GM10847 (cell line): Measurements from ENCODE around the gene XIRP2.

ENCODE experiments used
- POLR2A ChIP-seq: IDR thresholded peaks from 2 replicates; pipeline ENCODE4 v1.6.1; 2011; ENCODE audit not compliant: insufficient read length; ENCODE audit errors: extremely low read depth

Gene XIRP2

GRCh38 chr2:166972002-166972401, 83.7 kb downstream of the XIRP2 start:
- TF ChIP-seq POLR2A, result no peak

- no peak for TF ChIP-seq POLR2A
Measured at GRCh38 chr2:166972418-166972817, 84.1 kb downstream of the XIRP2 start.

- TF ChIP-seq POLR2A, result no peak
Measured at GRCh38 chr2:166984188-166984587, 95.9 kb downstream of the XIRP2 start.

- TF ChIP-seq POLR2A, result no peak
Measured at GRCh38 chr2:166984797-166985196, 96.5 kb downstream of the XIRP2 start.

GRCh38 chr2:166994588-166995336, 106.5 kb downstream of the XIRP2 start:
- no peak for TF ChIP-seq POLR2A

GRCh38 chr2:166996465-166996864, 108.2 kb downstream of the XIRP2 start:
- no peak for TF ChIP-seq POLR2A

GRCh38 chr2:167001165-167001564, 112.9 kb downstream of the XIRP2 start:
- TF ChIP-seq POLR2A, result no peak

GRCh38 chr2:167005096-167005495, 116.8 kb downstream of the XIRP2 start:
- no peak for TF ChIP-seq POLR2A

- no peak for TF ChIP-seq POLR2A
Measured at GRCh38 chr2:167013227-167013626, 124.9 kb downstream of the XIRP2 start.

- no peak for TF ChIP-seq POLR2A
Measured at GRCh38 chr2:167015806-167016205, 127.5 kb downstream of the XIRP2 start.

- TF ChIP-seq POLR2A, result no peak
Measured at GRCh38 chr2:167017021-167017420, 128.7 kb downstream of the XIRP2 start.

GRCh38 chr2:167018590-167018989, 130.3 kb downstream of the XIRP2 start:
- TF ChIP-seq POLR2A, result no peak

GRCh38 chr2:167028503-167028902, 140.2 kb downstream of the XIRP2 start:
- TF ChIP-seq POLR2A, result no peak

- no peak for TF ChIP-seq POLR2A
Measured at GRCh38 chr2:167048829-167049228, 160.5 kb downstream of the XIRP2 start.

- TF ChIP-seq POLR2A, result no peak
Measured at GRCh38 chr2:167049659-167050058, 161.4 kb downstream of the XIRP2 start.

- TF ChIP-seq POLR2A, result no peak
Measured at GRCh38 chr2:167052825-167053224, 164.5 kb downstream of the XIRP2 start.

GRCh38 chr2:167054881-167055280, 166.6 kb downstream of the XIRP2 start:
- TF ChIP-seq POLR2A, result no peak
